ENCODE data around the gene INO80D.
A peak's percentile ranks its signal among the peaks of the same experiment; 100 is the strongest.

The INO80D gene

GRCh38 chr2:205975082-205975949 lies 110.7 kb downstream of the INO80D start:
- DNase-seq = no peak

GRCh38 chr2:205972113-205972512 lies 113.9 kb downstream of the INO80D start:
- no peak for DNase-seq

GRCh38 chr2:205970348-205970747 lies 115.6 kb downstream of the INO80D start:
- DNase-seq = no peak

DNA sequence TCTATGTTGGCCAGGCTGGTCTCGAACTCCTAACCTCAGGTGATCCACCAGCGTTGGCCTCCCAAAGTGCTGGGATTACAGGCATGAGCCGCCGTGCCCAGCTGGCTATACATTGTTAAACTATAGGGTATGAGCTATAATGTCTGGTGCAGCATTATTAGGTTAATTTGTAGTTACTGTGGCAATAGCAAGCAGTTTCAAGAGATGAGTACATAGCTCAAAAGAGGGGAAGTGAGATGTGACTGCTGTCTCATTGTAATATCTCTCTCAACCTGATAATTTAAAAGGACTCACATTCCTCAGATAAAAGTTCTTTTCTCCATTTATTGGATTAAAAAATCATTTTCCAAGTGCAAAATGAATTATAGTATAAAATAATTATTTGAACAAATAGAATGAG lies 116.4 kb downstream of the INO80D start:
- no peak for DNase-seq

DNA sequence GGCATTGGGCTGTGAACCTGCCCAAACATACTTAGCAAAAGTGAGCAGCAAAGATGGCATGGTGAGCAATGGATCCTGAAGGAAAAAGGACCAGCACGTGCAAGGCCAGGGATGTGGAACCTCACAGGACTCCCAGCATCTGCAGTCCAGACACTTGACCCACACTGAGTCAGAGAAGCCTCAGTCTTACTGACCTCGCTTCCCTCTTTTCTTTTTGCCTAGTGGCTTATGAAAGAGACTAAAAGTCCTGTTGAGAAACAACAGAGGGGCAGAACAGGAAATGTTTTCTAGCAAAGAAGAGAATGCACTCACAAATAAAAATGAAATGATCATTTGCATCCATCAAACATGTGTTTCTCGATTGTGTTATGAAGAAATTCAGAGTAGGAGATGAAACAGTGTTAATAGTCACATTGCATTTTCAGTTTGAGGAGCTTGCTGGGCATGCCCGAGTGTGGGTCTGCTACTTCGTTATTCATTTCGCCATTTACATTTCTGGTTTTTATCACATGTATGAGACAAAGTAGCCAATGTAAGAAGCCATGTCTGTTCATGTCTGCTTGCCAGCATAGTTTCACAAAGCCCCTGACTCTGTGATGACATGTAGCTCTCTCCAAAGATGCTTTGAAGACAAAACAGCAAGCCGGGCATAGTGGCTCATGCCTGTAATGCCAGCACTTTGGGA lies 118.4 kb downstream of the INO80D start:
- no peak for DNase-seq

DNA sequence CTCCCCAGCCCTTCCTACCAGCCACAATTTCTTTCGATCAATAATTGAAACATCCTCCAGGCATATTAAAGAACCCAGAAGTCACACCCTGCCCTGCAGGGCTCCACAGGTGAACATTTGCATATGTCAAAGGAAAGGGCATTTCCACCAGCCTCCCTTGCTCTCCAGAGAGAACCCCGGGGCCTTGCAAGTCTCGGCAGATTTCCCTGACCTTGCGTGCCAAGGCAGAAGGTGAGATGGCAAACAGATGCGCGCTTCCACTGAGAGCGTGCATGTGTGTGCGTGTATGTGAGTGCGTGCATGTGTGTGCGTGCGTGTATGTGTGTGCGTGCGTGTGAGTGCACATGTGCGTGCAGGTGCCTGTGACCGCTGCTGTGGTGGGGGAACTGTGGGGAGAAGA lies 120.3 kb downstream of the INO80D start:
- DNase-seq = no peak

GRCh38 chr2:205964111-205964761 lies 121.7 kb downstream of the INO80D start:
- DNase-seq = no peak

DNA sequence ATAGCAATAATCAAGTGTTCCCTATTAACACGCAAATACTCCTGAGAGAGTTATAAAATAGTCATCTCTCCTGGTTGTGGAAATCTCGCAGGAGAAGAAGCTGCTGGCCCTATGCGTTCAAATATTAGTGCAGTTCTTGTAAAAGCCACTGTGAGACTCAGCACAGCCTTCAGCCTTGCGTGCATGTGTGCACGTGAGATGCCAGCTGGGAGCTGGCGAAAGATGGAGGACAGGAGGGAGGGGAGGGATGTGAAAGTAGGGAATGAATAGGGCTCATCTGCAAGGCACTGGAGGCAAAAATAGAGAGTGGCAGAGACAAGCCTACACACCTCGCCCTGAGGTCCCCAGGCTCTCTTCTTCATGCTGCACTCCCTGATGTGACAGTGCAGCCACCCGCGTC lies 126.5 kb downstream of the INO80D start:
- no peak for DNase-seq

- no peak for DNase-seq
Measured at GRCh38 chr2:205957452-205958154, 128.4 kb downstream of the INO80D start.

DNA sequence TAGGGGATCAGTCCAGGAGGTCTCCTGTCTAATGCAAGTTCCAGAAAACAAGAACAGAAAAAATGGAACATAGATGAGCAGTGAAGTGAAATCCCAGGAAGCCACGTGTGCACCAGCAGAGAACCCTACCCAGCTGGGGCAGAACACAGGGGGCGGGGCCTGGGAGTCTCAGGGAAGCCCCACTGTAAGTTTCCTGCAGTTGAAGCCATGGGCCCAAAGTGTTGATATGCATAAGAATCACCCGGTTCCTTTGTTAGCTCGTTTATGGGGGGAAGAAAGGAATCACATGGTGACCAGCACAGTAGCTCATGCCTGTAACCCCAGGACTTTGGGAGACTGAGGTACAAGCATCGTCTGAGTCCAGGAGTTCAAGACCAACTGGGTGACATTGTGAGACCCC lies 131.3 kb downstream of the INO80D start:
- no peak for DNase-seq

DNA sequence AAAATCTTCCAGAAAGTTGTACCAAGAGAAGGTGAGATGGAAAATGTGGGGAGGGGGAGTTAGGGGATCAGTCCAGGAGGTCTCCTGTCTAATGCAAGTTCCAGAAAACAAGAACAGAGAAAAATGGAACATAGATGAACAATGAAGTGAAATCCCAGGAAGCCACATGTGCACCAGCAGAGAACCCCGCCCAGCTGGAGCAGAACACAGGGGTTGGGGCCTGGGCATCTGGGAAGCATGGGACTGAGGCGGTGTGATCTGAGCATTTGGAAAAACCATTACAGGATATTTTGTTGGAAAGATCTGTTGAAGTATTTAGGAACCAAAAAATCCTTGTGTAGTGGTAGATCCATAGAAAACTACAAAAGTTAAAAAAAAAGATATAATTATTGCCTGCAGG lies 133.7 kb downstream of the INO80D start:
- no peak for DNase-seq

GRCh38 chr2:205948883-205949282 lies 137.1 kb downstream of the INO80D start:
- DNase-seq = no peak

- no peak for DNase-seq
Measured at GRCh38 chr2:205948496-205948837, 137.5 kb downstream of the INO80D start.

DNA sequence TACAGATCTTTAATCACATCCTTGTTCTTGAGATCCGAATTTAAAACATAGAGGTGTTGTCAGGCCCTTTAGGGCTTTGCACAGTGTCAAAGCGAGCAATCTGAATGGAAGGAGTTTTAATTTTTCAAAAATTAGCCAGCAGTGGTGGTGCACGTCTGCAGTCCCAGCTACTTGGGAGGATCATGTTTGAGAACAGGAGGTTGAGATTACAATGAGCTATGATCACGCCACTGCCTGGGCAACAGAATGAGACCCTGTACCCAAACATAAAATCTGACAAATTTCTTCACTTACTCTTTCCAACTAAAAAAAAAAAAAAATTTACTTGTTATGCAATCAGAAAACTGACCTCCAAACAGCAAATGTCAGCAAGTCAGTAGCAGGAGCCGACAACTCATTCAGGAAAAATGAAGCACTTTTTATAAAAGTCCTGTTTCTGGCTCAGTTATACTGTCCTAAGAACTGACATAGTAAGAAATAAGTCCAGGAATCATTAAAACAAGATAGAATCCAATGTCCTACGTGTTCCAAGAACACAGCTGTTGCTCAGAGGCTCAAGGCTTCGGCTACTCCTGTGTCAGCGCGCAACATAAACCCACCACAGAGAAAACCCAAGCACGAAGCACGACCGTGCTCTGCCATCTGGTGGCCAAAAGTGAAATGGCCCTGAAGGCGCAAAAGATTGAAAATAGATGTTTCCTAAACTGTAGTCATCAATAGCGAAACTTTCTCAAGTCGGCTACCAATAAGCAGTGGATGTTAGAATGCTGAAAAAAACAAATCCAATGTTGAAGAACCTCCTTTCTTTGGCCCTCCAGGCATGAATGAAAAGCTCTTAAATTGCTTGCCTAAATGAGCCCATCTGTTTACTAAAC lies 138.1 kb downstream of the INO80D start:
- peak; percentile 18 to 33 for DNase-seq

GRCh38 chr2:205946226-205946625 lies 139.7 kb downstream of the INO80D start:
- DNase-seq = no peak
